K562 (cell line): ENCODE data around the gene GABRA6. TPM values are rescaled to one million over a fixed set of nuclear protein-coding genes. Genes with fewer than 3 reads are reported as not detected.

Source experiments
- ATAC-seq: fragments of 200-7000 bp; cut with Tn5 transposase; 3 replicates; pipeline ENCODE4 v1.9.1; 2020; ENCODE audit warnings: moderate library complexity
- BruUV-seq: library from RNA; stranded (reverse); fragments of 400-500 nt; replicated peaks from 2 replicates; lab custom pipeline; 2021; lab: Mats Ljungman, UMichigan
- CTCF ChIA-PET: fragments of 300-600 bp; formaldehyde crosslinking; extraction: SDS; loops from one replicate; lab custom pipeline; 2021; ENCODE audit warnings: low intra/inter-chr PET ratio; lab: Yijun Ruan, JAX
- POLR2A ChIA-PET: fragments of 300-600, 350-650 bp; sonication (Branson Sonifier 250); formaldehyde crosslinking; extraction: SDS; loops from one replicate; lab custom pipeline; 2021; ENCODE audit warnings: antibody characterized with exemption, inconsistent platforms; lab: Yijun Ruan, JAX
- DNase-seq, 4 experiments: peaks; one replicate each; pipeline versions ENCODE4 v3.0.0 to v3.0.0-alpha.2; 2011 to 2018; ENCODE audit warnings: low spot score in 3 of 4, mixed read lengths in 3 of 4; ENCODE audit errors: extremely low read depth in 1 of 4
- FAIRE-seq: peaks from 2 replicates; lab custom pipeline; 2011; peaks lifted over from hg19 to GRCh38; lab: Jason Lieb, UNC
- H2AFZ ChIP-seq: 2 replicates; pipeline ENCODE4 v1.6.0; 2011; ENCODE audit warnings: low read depth, low read length, control low read depth, inconsistent platforms
- H3K27ac ChIP-seq: fragments of 200-600 bp; 3 replicates; pipeline ENCODE4 v1.8.0; 2011; ENCODE audit warnings: low read depth, mild to moderate bottlenecking, control low read depth, inconsistent platforms, low read length, moderate library complexity, mixed read lengths; ENCODE audit errors: extremely low read depth
- H3K27me3 ChIP-seq, 2 experiments: fragments of 300-600 bp in 1 of 2; 2 replicates in 1 of 2; 3 replicates in 1 of 2; pipeline versions ENCODE4 v1.6.0 to v1.8.0; 2011; ENCODE audit warnings: inconsistent platforms in 2 of 2, low read length in 2 of 2, mild to moderate bottlenecking in 1 of 2, mixed read lengths in 1 of 2, moderate library complexity in 1 of 2; ENCODE audit not compliant: control insufficient read depth in 2 of 2, insufficient read depth in 2 of 2
- H3K36me3 ChIP-seq: fragments of 300-600 bp; 3 replicates; pipeline ENCODE4 v1.8.0; 2011; ENCODE audit warnings: mild to moderate bottlenecking, low read length, inconsistent platforms; ENCODE audit not compliant: control insufficient read depth, insufficient read depth
- H3K4me1 ChIP-seq, 2 experiments: fragments of 200-600 bp in 1 of 2; replicated peaks in 1 of 2; 2 replicates in 1 of 2; 3 replicates in 1 of 2; pipeline versions ENCODE4 v1.5.1 to v1.8.0; 2011; ENCODE audit warnings: inconsistent platforms in 2 of 2, low read length in 2 of 2, mild to moderate bottlenecking in 1 of 2, mixed read lengths in 1 of 2, moderate library complexity in 1 of 2; ENCODE audit not compliant: control insufficient read depth in 2 of 2, insufficient read depth in 2 of 2
- H3K4me2 ChIP-seq: 2 replicates; pipeline ENCODE4 v1.6.1; 2011; ENCODE audit warnings: low read length, control low read depth, inconsistent platforms, mixed read lengths; ENCODE audit not compliant: insufficient read depth
- H3K4me3 ChIP-seq: fragments of 200-600 bp; sonication (generic), shearing (Covaris generic); 2 replicates; pipeline ENCODE4 v1.5.1; 2016; ENCODE audit warnings: control low read depth, inconsistent platforms
- H3K79me2 ChIP-seq: fragments of 200-600 bp; 3 replicates; pipeline ENCODE4 v1.8.0; 2011; ENCODE audit warnings: low read length, inconsistent platforms; ENCODE audit not compliant: control insufficient read depth, insufficient read depth
- H3K9ac ChIP-seq, 2 experiments: 2 replicates each; pipeline versions ENCODE4 v1.6.0 to v1.6.1; 2011; ENCODE audit warnings: low read depth in 2 of 2, low read length in 2 of 2, control low read depth in 1 of 2, inconsistent platforms in 1 of 2, mild to moderate bottlenecking in 1 of 2, mixed read lengths in 1 of 2; ENCODE audit not compliant: insufficient read depth in 1 of 2
- H3K9me1 ChIP-seq: one replicate; pipeline ENCODE4 v1.6.0; 2011; ENCODE audit warnings: inconsistent platforms, mild to moderate bottlenecking, low read length, moderate library complexity; ENCODE audit not compliant: control insufficient read depth, insufficient read depth
- H3K9me3 ChIP-seq: replicated peaks from 2 replicates; pipeline ENCODE4 v1.5.1; 2011; ENCODE audit warnings: low read depth, low read length, inconsistent platforms; ENCODE audit not compliant: control insufficient read depth, insufficient read depth
- H4K20me1 ChIP-seq: replicated peaks from 2 replicates; pipeline ENCODE4 v1.6.1; 2011; ENCODE audit warnings: low read length, inconsistent platforms, mixed read lengths; ENCODE audit not compliant: control insufficient read depth, insufficient read depth
- CXXC5 ChIP-seq: fragments of 250-450 bp; sonication (Bioruptor Pico); IDR thresholded peaks from 2 replicates; pipeline ENCODE4 v1.8.0; 2022; ENCODE audit warnings: inconsistent platforms, mild to moderate bottlenecking, moderate library complexity
- FOSL1 ChIP-seq: fragments of 200-800 bp; sonication (Bioruptor generic); conservative IDR thresholded peaks from 2 replicates; pipeline ENCODE4 v1.6.1; 2016; ENCODE audit warnings: missing genetic modification characterization, missing compliant biosample characterization
- HMGN3 ChIP-seq: IDR thresholded peaks from 2 replicates; pipeline ENCODE4 v1.6.1; 2011; ENCODE audit warnings: borderline replicate concordance, low read depth, mild to moderate bottlenecking, mixed read lengths, low read length; ENCODE audit not compliant: insufficient read length; ENCODE audit errors: extremely low read depth
- HNRNPLL ChIP-seq: fragments of 200-400 bp; formaldehyde crosslinking; IDR thresholded peaks from 2 replicates; pipeline ENCODE4 v1.6.1; 2017; ENCODE audit warnings: low read length, low read depth, mild to moderate bottlenecking; ENCODE audit not compliant: poor library complexity, severe bottlenecking
- MAFF ChIP-seq: IDR thresholded peaks from 2 replicates; pipeline ENCODE4 v1.6.1; 2012; ENCODE audit warnings: low read length, improper control_type of control experiment
- MTF1 ChIP-seq: fragments of 250-450 bp; sonication (Bioruptor Pico); IDR thresholded peaks from 2 replicates; pipeline ENCODE4 v1.9.0; 2021; ENCODE audit warnings: moderate library complexity, mild to moderate bottlenecking, inconsistent platforms, borderline replicate concordance
- NR1H2 ChIP-seq: sonication (generic); formaldehyde crosslinking; IDR thresholded peaks from 2 replicates; pipeline ENCODE4 v1.4.0; 2020; ENCODE audit warnings: mild to moderate bottlenecking, missing genetic modification reagents
- POU5F1 ChIP-seq: fragments of 150-350 bp; IDR thresholded peaks from 2 replicates; pipeline ENCODE4 v1.6.1; 2014; ENCODE audit warnings: borderline replicate concordance, low read length, low read depth, mild to moderate bottlenecking; ENCODE audit not compliant: partially characterized antibody
- RBM39 ChIP-seq: fragments of 200-400 bp; formaldehyde crosslinking; optimal IDR thresholded peaks from 2 replicates; pipeline ENCODE3; 2018; ENCODE audit warnings: low read depth, low read length
- SP1 ChIP-seq: sonication (generic); formaldehyde crosslinking; IDR thresholded peaks from 2 replicates; pipeline ENCODE4 v1.8.1; 2022; ENCODE audit warnings: mild to moderate bottlenecking, missing genetic modification reagents
- ZNF134 ChIP-seq: fragments of 250-450 bp; sonication (Bioruptor Pico); conservative IDR thresholded peaks from 2 replicates; pipeline ENCODE4 v1.4.0; 2020
- ZNF316 ChIP-seq: fragments of 450-650 bp; IDR thresholded peaks from 2 replicates; pipeline ENCODE4 v1.6.1; 2016
- ZNF436 ChIP-seq: fragments of 250-450, 450-650 bp; sonication (Bioruptor Pico); formaldehyde crosslinking; IDR thresholded peaks from 2 replicates; pipeline ENCODE4 v1.7.0; 2020; ENCODE audit warnings: mild to moderate bottlenecking
- ZSCAN29 ChIP-seq: fragments of 450-650 bp; IDR thresholded peaks from 2 replicates; pipeline ENCODE4 v1.6.1; 2017
- WGBS: fragments of 100-300 bp; shearing (Covaris generic); methylation state at CpG from one replicate; pipeline ENCODE4 v1.1.6; 2016; ENCODE audit warnings: low coverage, mixed read lengths; ENCODE audit not compliant: insufficient coverage; ENCODE audit errors: missing lambda C conversion rate; 5-methylcytosine and 5-hydroxymethylcytosine counted together
- in situ Hi-C: fragments of 300-500 bp; cut with MboI; formaldehyde crosslinking; loops from 4 replicates; pipeline ENCODE4 v1.15.0; 2018; ENCODE audit warnings: inconsistent platforms, mixed read lengths
- intact Hi-C: fragments of 100-400 bp; cut with micrococcal nuclease; formaldehyde crosslinking; loops from 2 replicates; pipeline ENCODE4 v1.14.2; 2022
- polyA plus RNA-seq, 8 experiments: library from polyadenylated mRNA; depleted of rRNA in 4 of 8; stranded (reverse) in 5 of 8; unstranded in 3 of 8; fragments of >200 nt; fragmentation: Nextera tagmentation in 2 of 8; fragmentation: Illumina TruSeq in 1 of 8; extraction: Ambion mirVana in 2 of 8; extraction: Trizol in 1 of 8; gene quantifications; 2 replicates each; pipeline versions ENCODE4 v1.2.1 to v1.2.3, GENCODE V29; 2011 to 2014; ENCODE audit warnings: inconsistent platforms in 1 of 8, missing spikeins in 1 of 8
- total RNA-seq, 7 experiments: library from RNA; depleted of rRNA in 6 of 7; stranded (reverse); fragments of >200 nt in 6 of 7; fragmentation: Illumina TruSeq in 2 of 7; extraction: Trizol in 2 of 7; gene quantifications; 2 replicates each; pipeline versions ENCODE4 v1.2.1 to v1.2.3, GENCODE V29; 2011 to 2021; ENCODE audit warnings: low replicate concordance in 1 of 7
- TF ChIP-seq, protein P1 (sequence below): fragments of 250-450 bp; sonication (Bioruptor Pico); IDR thresholded peaks from 2 replicates; pipeline ENCODE4 v1.4.0; 2020; ENCODE audit warnings: mild to moderate bottlenecking
- TF ChIP-seq, protein P2 (sequence below): fragments of 450-650 bp; formaldehyde crosslinking; IDR thresholded peaks from 2 replicates; pipeline ENCODE4 v1.4.0; 2022; ENCODE audit warnings: missing genetic modification characterization

GABRA6 gene
- total and polyA plus RNA-seq, 9 of the 15 experiments (the other 6 are each of a cell fraction or from before 2014, with no cell fraction given) = not detected

DNA sequence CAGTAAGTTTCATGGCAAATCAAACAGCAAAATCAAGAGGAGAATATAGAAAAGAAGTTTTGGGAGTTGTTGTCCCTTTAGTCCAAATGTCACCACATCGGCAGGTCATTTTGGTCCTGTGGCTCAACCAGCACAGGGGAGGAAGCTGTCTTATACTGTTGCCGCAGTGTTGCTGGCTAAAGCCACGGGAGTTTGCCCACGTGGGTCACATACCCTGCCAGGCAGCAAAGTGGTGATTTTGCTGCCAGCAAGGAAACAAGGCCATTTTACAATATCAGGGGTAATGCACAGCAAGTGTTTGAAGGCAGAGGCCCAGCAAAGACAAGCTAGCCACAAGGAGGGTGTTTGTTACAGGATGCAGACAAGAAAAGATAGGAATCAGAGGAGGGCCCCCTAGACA is 14.5 kb downstream of the GABRA6 start:
- Histone ChIP-seq H3K9me3 (0 out of 2 replicates have a peak, but pooled peaks cover 1% of the 10 kb centered on the region), H3K36me3 (no peaks in the 10 kb centered on the region), H3K4me2 (no peak overlapping the region), H2AFZ (no peak overlapping the region), H4K20me1 (no peaks in the 10 kb centered on the region), H3K79me2 (no peaks in the 10 kb centered on the region), H3K27me3 (no peaks in the 10 kb centered on the region), H3K27ac (no peak overlapping the region), H3K9me1 (no peaks in the 10 kb centered on the region), H3K4me1 (no peaks in the 10 kb centered on the region), H3K9ac (no peak overlapping the region), H3K4me3 (no peak overlapping the region)
- ChIA-PET POLR2A (no interaction called here), CTCF (no interaction called here)
- ATAC-seq = no peak
- TF ChIP-seq HNRNPLL (no peak), MTF1 (CRISPR knock-in tag) (no peak)
- TF ChIP-seq, protein P1, sequence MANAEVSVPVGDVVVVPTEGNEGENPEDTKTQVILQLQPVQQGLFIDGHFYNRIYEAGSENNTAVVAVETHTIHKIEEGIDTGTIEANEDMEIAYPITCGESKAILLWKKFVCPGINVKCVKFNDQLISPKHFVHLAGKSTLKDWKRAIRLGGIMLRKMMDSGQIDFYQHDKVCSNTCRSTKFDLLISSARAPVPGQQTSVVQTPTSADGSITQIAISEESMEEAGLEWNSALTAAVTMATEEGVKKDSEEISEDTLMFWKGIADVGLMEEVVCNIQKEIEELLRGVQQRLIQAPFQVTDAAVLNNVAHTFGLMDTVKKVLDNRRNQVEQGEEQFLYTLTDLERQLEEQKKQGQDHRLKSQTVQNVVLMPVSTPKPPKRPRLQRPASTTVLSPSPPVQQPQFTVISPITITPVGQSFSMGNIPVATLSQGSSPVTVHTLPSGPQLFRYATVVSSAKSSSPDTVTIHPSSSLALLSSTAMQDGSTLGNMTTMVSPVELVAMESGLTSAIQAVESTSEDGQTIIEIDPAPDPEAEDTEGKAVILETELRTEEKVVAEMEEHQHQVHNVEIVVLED (CRISPR knock-in tag) = no peak
- intact Hi-C loops (no loop called here), in situ Hi-C loops (no loop called here)
- 0% methylated on average over 4 of the region's 4 CpGs for WGBS
- no peak for FAIRE-seq
- no peak for DNase-seq
- no TSS peak for BruUV-seq

DNA sequence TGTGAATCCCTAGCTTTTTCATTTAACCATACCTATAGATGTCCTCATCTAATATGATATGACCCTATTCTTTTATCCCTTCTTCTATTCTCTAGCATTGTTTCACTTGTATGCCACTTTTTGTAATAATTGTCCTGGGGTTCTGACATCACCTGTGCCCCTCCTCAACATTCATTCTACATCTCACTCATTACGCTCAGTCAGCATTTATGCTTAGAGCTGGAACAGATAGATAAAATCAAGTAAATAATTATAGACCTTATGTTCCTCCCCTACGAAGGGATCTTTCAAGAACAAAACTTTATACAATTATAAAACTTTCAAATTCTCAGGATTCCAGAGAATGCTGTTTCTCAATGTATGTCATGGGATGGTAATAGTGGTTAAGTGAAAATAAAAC is 18.0 kb downstream of the GABRA6 start:
- WGBS = 0% methylated on average over 2 of the region's 2 CpGs
- ATAC-seq (no peak), FAIRE-seq (no peak), DNase-seq (no peak)
- no peak overlapping the region for H3K4me3 ChIP-seq
- no peak overlapping the region for H2AFZ ChIP-seq
- H3K9me3 ChIP-seq = 0 out of 2 replicates have a peak, but pooled peaks cover under 1% of the 10 kb centered on the region
- no peaks in the 10 kb centered on the region for H3K36me3 ChIP-seq
- H3K79me2 ChIP-seq = no peaks in the 10 kb centered on the region
- no peak overlapping the region for H3K27ac ChIP-seq
- intact Hi-C loops (no loop called here), in situ Hi-C loops (no loop called here)
- POLR2A ChIA-PET = no interaction called here
- no peak overlapping the region for H3K9ac ChIP-seq
- CTCF ChIA-PET = no interaction called here
- no TSS peak for BruUV-seq
- H3K4me2 ChIP-seq = no peak overlapping the region
- no peaks in the 10 kb centered on the region for H3K4me1 ChIP-seq
- H3K9me1 ChIP-seq = no peaks in the 10 kb centered on the region
- H4K20me1 ChIP-seq = no peaks in the 10 kb centered on the region
- H3K27me3 ChIP-seq = no peaks in the 10 kb centered on the region
- peak; percentile 39; the same call in 1 of the 2 replicates for TF ChIP-seq MAFF
- no peak for TF ChIP-seq FOSL1
- TF ChIP-seq CXXC5 (CRISPR knock-in tag) = no peak
- no peak for TF ChIP-seq HMGN3
- no peak for TF ChIP-seq SP1 (CRISPR knock-in tag)
- no peak for TF ChIP-seq ZSCAN29
- TF ChIP-seq ZNF134 = no peak
- no peak for TF ChIP-seq ZNF436 (CRISPR knock-in tag)
- no peak for TF ChIP-seq RBM39
- TF ChIP-seq NR1H2 (CRISPR knock-in tag) = no peak
- TF ChIP-seq POU5F1 = no peak
- TF ChIP-seq, protein P2, sequence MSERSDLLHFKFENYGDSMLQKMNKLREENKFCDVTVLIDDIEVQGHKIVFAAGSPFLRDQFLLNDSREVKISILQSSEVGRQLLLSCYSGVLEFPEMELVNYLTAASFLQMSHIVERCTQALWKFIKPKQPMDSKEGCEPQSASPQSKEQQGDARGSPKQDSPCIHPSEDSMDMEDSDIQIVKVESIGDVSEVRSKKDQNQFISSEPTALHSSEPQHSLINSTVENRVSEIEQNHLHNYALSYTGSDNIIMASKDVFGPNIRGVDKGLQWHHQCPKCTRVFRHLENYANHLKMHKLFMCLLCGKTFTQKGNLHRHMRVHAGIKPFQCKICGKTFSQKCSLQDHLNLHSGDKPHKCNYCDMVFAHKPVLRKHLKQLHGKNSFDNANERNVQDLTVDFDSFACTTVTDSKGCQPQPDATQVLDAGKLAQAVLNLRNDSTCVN (CRISPR knock-in tag) = no peak
- peak; percentile 46; the same call in 1 of the 2 replicates for TF ChIP-seq ZNF316
